GM21576 (cell line): ENCODE results near the gene PTX4.

ENCODE experiments used
- ATAC-seq: cut with Tn5 transposase; IDR thresholded peaks from one replicate; pipeline ENCODE4 v1.9.1; 2021; ENCODE audit warnings: mild to moderate bottlenecking, moderate library complexity; ENCODE audit not compliant: unreplicated experiment

The PTX4 gene

DNA sequence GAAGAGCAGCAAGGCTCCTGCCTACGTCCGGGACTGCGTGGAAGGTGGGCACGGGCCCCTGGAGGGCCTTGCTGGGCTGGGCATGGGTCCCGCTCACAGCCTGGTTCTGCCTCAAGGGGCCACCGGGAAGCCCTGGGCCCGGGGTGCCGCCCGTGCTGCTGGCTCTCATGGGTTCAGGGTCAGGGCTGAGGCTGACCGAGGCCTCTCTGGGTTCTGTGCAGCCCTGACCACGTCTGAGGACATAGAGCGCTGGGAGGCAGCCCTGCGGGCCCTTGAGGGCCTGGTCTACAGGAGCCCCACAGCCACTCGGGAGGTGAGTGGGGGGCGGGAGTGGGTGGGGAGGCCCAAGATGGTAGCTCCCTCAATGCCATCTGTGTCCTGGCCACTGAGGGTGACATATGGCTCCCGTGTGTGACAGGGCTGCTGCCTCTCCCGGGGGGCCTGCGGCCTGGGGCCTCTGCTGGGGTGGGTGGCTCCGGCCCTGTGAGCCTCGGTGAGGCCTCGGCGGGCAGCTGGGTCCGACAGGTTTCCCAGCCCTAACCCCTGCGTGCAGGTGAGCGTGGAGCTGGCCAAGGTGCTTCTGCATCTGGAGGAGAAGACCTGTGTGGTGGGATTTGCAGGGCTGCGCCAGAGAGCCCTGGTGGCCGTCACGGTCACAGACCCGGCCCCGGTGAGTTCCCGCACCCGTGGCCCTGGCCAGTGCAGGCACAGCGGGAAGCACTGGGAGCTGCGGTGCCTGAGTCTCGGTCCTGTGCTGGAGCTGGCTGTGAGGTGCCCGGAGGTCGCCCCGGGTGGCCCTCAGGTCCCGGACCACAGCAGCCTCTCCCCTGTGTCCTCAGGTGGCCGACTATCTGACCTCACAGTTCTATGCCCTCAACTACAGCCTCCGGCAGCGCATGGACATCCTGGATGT is 13.6 kb upstream of the PTX4 start:
- no peak for ATAC-seq

DNA sequence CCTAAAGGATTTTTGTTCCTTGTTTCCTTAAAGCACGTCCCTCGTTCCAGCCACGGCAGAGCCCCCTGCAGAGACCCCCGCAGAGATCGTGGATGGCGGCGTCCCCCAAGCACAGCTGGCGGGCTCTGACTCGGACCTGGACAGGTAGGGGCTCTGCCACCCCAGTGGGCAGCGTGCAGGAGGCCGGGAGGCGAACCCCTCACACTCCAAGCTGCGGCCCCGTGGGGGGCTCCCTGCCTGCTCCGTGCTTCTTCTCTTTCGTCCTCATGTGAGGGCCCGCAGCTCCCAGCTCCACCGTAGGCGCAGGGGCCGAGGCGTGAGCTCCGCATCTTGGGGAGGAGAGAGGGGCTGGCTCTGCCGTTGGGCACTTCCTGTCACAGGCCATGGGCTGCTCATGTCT is 12.9 kb upstream of the PTX4 start:
- ATAC-seq, result no peak

DNA sequence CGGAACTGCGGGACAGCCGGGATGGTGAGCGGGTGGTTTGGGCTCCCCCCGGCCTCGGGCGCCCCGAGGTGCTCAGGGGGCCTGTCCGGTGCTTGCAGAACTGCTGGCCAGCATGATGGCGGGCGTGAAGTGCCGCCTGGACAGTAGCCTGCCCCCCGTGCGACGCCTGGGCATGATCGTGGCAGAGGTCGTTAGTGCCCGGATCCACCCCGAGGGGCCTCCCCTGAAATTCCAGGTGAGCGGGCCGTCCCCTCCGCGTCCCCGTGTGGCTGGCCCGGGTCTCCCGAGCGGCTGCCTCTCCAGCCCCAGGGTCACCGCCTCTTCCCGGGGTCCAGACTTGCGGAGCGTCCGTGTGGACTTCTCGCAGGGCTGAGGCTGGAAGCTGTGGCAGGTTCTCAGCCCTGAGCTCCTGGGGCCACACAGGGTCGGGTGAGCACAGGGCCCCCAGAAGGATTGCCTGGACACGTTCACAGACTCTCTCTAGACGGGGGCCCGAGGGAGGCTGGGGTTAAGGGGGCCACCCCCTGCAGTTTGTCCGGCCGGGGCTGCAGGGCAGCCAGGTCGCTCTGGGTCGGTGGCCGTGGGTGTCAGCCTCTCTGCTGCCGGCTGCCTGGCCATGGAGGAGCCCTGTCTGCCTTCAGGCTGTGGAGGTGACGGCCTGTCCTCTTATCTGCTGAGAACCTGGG is 11.9 kb upstream of the PTX4 start:
- ATAC-seq, result no peak

DNA sequence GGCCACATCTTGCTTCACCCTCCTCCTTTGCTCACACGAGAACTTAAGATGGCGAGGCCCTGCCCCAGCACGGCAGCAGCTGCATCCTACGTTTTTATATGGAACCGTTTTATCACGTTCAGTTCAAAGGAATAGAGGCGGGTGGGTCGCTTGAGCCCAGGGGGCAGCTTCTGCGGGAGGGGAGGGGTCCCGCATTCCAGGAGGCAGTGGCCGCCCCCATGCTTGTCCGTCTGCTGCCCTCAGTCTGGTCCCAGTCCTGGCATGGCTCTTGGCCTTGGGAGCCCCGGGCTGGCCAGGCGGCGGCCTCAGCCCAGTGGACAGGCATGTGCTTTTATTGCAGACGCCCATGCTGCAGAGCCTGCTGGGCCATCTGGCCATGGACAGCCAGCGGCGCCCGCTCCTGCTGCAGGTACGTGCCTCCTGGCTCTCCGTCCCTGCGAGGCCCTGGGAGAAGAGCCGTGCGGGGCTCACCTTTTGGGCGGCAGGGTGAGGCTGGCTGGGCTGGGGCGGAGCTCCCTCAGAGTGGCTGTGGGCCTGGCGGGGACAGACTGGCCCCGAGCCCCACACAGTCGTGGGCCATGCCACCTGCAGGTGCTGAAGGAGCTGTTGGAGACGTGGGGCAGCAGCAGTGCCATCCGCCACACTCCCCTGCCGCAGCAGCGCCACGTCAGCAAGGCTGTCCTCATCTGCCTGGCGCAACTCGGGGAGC is 11.2 kb upstream of the PTX4 start:
- no peak for ATAC-seq

DNA sequence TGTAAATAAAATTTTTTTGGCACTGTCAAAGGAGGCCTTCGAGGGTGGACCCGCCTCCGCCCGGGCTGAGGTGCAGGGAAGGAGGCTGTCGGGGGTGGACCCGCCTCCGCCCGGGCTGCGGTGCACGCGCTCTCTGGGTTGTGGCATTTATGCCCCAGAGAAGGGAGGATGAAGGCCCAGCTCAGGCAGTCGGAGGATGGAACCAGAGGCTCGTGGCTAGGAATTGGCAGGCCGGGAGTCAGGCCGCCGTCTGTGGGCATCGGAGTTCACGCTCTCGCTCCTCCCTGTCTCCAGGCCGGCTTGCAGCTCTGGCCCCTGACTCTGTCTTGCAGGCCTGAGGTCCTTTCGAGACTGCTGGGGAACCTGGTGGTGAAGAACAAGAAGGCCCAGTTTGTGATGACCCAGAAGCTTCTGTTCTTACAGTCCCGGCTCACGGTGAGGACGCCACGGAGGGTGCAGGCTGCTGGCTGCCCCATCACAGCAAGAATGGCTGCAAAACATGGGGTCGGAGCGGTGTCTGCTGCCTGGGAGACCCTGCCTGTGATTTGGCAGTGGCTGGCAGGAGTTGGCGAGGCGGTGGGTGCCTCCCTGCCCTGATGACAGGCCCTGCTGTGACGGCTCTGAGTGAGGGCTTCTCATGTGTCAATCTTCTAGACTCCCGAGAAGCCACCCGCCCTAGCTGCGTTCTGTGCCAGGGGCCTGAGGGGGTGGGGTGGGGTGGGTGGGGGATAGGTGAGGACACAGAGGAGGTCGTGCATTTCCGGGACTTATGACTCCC is 10.3 kb upstream of the PTX4 start:
- ATAC-seq, result no peak

DNA sequence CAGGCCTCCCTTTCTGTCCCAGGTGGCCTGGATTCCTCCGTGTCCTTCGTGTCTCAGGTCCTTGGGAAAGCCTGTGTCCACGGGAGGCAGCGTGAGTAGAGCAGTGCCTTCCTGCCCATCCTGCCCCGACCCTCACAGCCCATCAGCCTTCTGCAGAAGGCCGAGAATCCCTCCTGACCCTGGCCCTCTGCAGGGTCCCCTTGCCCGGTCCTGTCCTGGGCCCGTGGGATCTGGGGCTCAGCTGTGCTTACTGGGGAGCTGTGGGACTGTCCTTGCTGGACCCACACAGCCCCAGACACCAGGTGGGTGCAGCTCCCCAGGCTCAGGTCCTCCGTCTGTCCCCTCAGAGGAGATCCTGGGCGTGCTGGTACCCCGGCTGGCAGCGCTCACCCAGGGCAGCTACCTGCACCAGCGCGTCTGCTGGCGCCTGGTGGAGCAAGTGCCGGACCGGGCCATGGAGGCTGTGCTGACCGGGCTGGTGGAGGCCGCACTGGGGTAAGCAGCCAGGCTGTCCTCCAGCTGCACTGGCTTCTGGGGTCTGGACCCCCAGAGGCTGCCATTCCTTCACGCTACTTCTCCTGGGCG is 8.4 kb upstream of the PTX4 start:
- no peak for ATAC-seq

DNA sequence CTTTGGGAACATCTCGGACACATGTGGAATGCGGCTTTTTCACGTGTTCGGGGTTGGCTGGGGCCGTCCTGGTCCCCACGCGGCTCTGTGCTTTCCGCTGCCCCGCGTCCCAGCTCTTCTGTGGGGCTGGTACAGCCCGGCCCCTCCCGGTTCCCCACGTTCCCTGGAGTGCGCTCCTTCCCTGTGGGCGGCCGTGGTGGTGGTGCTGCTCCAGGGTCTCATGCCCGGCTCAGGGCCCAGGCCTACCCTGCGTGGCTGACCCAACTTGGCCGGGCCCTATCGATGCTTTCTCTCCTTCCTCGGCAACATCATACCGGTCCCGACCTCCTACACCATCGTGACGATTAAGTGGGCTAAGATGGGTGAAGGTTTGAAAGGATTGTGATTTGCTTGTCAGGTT is 7.7 kb upstream of the PTX4 start:
- ATAC-seq, result no peak

DNA sequence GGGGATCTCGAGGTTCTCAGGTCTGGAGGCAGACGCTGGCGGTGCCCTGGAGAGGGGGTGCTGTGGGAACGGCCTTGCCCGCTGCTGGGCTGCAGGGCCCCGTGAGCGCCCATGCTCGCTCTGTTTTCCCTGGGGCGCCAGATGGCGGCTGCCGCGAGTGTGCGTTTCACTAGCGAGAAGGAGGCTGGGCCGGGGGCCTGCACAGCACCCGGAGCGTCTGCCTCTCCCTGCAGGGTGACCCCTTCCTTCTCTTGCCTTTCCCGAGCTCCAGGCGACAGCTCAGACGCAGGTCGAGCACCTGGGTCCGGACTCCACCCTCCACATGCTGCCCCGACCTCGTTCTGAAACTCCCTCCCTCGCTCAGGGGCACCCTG is 7.1 kb upstream of the PTX4 start:
- ATAC-seq, result no peak

DNA sequence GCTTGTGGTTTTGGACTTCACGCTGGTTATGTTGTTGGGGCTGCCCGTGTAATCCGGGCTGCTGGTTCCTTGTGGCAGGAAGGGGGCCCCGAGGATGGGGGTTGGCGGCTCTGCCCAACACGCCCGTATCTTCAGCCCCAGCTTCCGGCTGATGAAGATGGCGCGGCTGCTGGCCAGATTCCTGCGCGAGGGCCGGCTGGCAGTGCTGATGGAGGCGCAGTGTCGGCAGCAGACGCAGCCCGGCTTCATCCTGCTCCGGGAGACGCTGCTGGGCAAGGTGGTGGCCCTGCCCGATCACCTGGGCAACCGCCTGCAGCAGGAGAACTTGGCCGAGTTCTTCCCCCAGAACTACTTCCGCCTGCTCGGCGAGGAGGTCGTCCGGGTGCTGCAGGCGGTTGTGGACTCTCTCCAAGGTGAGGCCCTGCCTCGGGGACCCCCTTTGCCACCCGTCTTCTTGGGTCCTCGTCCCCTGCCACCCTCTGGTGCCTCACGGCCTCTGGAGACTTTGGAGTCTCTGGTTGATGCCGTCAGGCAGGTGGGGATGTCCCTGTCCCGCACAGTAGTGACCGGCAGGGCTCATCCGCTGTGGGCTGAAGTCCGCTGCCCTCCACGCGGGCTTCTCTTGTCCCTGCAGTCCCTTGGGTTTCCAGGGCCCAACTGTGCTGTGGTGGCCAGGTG is 6.6 kb upstream of the PTX4 start:
- ATAC-seq, result no peak

DNA sequence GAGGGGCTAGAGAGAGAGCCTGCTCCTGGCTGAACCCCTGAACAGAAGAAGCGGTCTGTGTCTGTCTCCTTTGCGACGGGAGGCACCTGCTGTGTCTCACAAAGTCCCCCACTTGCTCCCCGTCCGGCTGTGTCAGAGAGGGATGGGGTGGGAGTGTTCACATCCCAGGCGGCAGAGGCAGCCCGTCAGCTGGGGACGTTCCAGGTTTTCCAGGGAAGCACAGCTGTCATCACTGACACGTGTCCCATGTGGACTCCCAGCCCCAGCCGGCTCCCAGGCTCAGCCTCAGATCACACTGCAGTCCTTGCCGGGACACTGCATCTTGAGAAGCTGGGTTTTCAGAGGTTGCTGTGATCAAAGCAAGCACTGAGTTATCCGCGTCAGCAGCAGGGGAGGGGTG is 6.0 kb upstream of the PTX4 start:
- ATAC-seq, result no peak

DNA sequence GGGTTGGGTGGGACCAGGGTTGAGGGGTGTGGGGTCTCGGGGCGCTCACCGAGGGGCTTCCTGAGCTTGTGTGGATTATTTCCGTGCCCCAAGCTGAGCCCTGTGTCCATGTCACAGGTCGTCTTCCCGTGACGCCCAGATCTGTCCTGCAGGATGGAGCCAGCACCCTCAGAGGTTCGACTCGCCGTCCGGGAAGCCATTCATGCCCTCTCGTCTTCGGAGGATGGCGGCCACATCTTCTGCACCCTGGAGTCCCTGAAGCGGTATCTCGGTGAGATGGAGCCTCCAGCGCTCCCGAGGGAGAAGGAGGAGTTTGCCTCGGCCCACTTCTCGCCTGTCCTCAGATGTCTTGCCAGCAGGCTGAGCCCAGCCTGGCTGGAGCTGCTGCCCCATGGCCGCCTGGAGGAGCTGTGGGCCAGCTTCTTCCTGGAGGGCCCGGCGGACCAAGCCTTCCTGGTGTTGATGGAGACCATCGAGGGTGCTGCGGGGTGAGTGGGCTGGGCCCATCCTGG is 5.4 kb upstream of the PTX4 start:
- no peak for ATAC-seq

DNA sequence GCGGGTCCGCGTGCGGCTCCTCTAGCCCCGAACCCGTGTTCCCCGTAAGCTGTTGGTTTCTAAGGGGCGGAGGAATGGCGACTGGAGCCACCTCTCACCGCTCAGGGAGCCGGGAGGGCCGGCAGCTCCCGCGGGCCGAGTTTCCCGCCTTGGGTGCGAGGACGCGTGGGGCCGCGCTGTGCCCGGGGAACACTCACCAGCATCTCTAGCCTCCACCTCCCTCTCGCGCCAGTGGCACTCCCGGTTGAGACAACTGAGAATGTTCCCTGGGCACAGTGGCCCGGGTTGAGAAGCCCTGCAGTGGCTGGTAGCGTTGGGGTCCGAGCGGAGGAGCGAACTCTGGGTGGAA is 5.0 kb upstream of the PTX4 start:
- ATAC-seq, result peak; percentile 12

DNA sequence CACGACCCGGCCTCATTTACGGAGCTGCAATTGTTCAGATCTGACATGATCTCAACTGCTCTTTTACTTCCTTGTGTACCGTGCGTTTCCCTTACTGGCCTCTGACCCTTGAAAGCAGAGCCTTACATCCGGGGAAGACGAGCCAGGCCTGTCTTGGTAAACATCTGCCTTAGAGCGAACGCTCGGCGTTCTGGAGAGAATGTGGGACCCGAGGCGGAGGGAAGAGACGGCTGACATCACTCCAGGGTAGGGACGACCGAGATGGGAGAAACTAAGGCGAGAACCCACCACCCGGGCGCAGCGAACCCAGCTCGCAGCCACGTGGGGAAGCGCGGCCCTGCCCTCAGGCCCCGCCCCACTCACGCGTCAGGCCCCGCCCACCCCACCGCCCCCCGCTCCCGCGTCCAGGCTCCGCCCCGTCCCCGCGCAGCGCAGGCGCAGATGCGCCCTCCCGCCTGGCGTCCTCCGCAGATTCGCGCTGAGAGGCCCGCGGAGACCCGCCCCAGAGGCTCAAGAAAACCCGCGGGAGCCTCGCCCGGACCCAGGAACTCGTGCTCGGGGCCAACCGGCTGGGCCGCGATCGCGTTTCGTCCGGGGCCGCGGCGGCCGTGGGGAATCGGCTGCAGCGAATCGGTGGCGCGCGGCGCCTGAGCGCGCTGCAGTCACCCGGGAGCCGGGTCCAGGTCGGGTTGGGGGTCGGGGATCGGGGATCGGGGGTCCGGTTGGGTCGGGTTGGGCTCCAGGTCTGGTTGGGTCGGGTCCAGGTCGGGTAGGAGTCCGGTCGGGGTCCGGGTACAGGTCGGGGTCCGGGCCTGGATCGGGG is 4.4 kb upstream of the PTX4 start, which contains the start of gene TELO2:
TELO2 (plus strand) TSS at position 438 of the 823 bp plus-strand sequence. CDS start 922 bp downstream, outside the sequence.
- peak; percentile 46 for ATAC-seq

DNA sequence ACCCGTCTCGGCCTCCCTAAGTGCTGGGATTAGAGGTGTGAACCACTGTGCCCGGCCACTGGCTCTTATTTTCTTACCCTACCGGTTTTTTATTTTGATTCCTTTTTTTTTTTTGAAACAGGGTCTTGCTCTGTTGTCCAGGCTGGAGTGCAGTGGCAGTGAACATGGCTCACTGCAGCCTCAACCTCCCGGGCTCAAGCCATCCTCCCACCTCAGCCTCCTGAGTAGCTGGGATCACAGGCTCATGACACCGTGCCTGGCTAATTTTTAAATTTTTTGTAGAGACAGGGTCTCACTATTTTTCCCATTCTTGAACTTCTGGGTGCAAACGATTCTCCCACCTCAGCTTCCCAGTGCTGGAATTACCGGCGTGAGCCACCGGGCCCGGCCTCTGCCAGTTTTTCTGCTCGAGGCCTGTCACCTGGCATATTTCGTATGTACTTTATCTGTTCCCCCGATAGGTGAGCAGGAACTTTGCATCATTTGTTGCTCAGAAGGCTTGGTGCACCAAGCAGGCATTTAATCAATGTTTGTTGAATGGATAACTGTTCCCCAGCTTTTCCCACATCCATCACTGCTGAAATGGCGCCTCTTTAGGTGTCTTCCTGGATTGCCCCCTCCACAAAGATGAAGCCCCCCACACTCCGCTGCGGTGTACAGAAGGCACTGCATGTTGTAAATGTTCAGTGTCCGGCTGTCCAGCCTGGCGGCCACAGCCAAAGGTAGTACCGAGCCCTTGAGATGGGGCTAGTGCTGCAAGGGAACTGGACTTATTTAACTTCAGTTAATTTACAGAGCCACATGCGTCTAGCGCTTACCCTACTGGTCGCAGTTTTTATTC is 3.6 kb upstream of the PTX4 start:
- no peak for ATAC-seq

DNA sequence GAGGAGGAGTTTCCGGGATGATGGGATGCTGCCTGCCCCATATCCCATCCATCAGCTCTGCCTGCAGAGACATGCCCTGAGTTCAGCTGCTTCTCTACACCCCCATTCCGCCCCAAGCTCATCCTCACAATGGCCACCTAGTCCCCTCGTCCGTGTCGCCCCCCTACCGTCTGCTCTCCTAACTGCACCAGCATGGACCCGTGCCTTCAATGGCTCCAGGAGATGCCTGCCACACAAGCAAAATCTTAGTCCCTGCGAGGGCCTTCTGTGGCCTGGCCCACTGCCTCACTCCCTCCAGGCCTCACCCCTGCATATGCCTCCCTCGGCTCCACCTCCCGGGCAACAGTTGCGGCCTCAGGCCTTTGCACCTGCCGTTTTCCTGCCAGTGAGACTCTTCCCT is 2.6 kb upstream of the PTX4 start:
- ATAC-seq, result no peak

DNA sequence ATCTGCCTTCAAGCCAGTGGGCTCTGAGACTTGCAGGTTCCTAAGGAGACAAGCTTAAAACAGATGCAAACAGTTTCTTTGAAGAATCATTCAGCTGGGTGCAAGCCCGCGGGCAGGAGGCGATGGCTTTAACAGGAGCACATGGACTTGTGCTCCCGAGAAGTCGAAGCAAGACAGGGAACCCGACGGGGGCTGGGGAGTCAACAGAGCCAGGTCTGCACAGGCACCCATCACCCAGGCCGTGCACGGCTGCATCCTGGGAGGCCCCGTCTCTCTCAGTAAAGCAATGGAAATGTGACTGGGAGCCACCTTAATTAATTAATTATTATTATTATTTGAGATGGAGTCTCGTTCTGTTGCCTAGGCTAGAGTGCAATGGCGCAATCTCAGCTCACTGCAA is 333 bp upstream of the PTX4 start:
- no peak for ATAC-seq

DNA sequence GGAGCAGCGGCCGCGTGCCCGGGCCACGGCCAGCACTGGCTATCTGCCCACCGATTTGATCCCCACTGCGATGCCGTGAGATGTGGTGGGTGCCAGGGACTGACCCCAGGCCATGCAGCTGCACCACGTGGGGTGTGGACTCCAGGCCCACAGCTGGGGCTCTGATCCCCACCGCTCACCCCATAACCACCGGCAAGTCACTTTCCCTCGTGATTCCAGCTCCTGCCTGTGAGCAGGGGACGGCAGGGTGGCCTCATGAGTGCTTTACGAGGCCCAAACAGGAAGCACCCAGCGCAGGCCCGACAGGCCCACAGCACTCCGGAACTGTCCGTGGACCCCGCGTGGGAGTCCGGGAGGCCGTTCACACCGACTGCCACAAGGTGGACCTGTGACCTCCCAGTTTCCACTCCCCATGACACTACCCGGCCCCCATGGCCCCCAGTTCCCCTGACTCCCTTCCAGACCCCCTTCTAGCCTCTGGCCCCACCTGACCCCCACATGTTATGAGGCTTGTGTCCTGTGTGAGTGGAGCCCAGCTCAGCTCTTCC is 616 bp downstream of the PTX4 start:
- no peak for ATAC-seq
